Neural progenitor cell (in vitro differentiated cells): ENCODE results near the gene KMT5C. TPM values are rescaled to one million over a fixed set of nuclear protein-coding genes. Genes with fewer than 3 reads are reported as not detected.

Experiments used
- DNase-seq: peaks from one replicate; pipeline ENCODE4 v3.0.0-alpha.2; 2016; ENCODE audit warnings: low spot score
- H2AFZ ChIP-seq: fragments of 200-600 bp; sonication (generic); replicated peaks from 2 replicates; pipeline ENCODE4 v1.6.1; 2016; ENCODE audit warnings: antibody characterized with exemption
- H3F3A ChIP-seq: fragments of 200-600 bp; sonication (generic); 2 replicates; pipeline ENCODE4 v1.6.1; 2016; ENCODE audit warnings: antibody characterized with exemption, low read depth
- H3K27ac ChIP-seq: fragments of 200-600 bp; sonication (generic); 2 replicates; pipeline ENCODE4 v1.5.1; 2016; ENCODE audit warnings: mild to moderate bottlenecking
- H3K27me3 ChIP-seq: fragments of 200-600 bp; sonication (generic); 2 replicates; pipeline ENCODE4 v1.6.1; 2016; ENCODE audit warnings: mild to moderate bottlenecking, moderate library complexity
- H3K36me3 ChIP-seq: fragments of 200-600 bp; sonication (generic); 2 replicates; pipeline ENCODE4 v1.5.1; 2016
- H3K4me1 ChIP-seq: fragments of 200-600 bp; sonication (generic); 2 replicates; pipeline ENCODE4 v1.6.1; 2016; ENCODE audit warnings: mixed run types
- H3K4me2 ChIP-seq: fragments of 200-600 bp; sonication (generic); 2 replicates; pipeline ENCODE4 v1.6.1; 2016
- H3K4me3 ChIP-seq: fragments of 200-600 bp; sonication (generic); 2 replicates; pipeline ENCODE4 v1.5.1; 2016
- H3K79me2 ChIP-seq: fragments of 200-600 bp; sonication (generic); 2 replicates; pipeline ENCODE4 v1.6.1; 2016; ENCODE audit warnings: low read depth
- H3K9ac ChIP-seq: fragments of 200-600 bp; sonication (generic); 2 replicates; pipeline ENCODE4 v1.6.1; 2016
- H3K9me3 ChIP-seq: fragments of 200-600 bp; sonication (generic); 2 replicates; pipeline ENCODE4 v1.5.1; 2016; ENCODE audit warnings: low read depth
- H4K20me1 ChIP-seq: fragments of 200-600 bp; sonication (generic); 2 replicates; pipeline ENCODE4 v1.6.1; 2016; ENCODE audit warnings: low read depth
- H3K27ac Mint-ChIP-seq: 3 replicates; pipeline ENCODE4 v1.8.0; 2021; ENCODE audit warnings: mixed read lengths
- H3K27me3 Mint-ChIP-seq: 2 replicates; pipeline ENCODE4 v1.8.0; 2022; ENCODE audit warnings: low read depth, mild to moderate bottlenecking, inconsistent platforms, moderate library complexity, mixed read lengths; ENCODE audit not compliant: insufficient read depth
- H3K36me3 Mint-ChIP-seq: 3 replicates; pipeline ENCODE4 v1.8.0; 2021; ENCODE audit warnings: mixed read lengths
- H3K4me1 Mint-ChIP-seq: 3 replicates; pipeline ENCODE4 v1.8.0; 2021; ENCODE audit warnings: mixed read lengths
- H3K4me3 Mint-ChIP-seq: 3 replicates; pipeline ENCODE4 v1.8.0; 2021; ENCODE audit warnings: mild to moderate bottlenecking, moderate library complexity, mixed read lengths
- H3K9me3 Mint-ChIP-seq: 3 replicates; pipeline ENCODE4 v1.8.0; 2020; ENCODE audit warnings: mixed read lengths
- EZH2 ChIP-seq: fragments of 200-600 bp; sonication (generic); IDR thresholded peaks from 2 replicates; pipeline ENCODE4 v1.6.1; 2017; ENCODE audit warnings: antibody characterized with exemption, mild to moderate bottlenecking, moderate library complexity
- EZH2phosphoT487 ChIP-seq: fragments of 200-600 bp; sonication (generic); IDR thresholded peaks from 2 replicates; pipeline ENCODE4 v1.6.1; 2017; ENCODE audit warnings: antibody characterized with exemption
- total RNA-seq: library from RNA; depleted of rRNA; stranded (reverse); fragments of >200 nt; gene quantifications from 2 replicates; pipeline ENCODE4 v1.2.3, GENCODE V29; 2015; ENCODE audit warnings: low replicate concordance
- TF ChIP-seq, protein P1 (sequence below): fragments of 200-600 bp; sonication (generic); IDR thresholded peaks from 2 replicates; pipeline ENCODE4 v1.5.1; 2017; ENCODE audit warnings: antibody characterized with exemption, mild to moderate bottlenecking

KMT5C gene
- 21.1 and 73.7 TPM in 2 replicates for total RNA-seq

DNA sequence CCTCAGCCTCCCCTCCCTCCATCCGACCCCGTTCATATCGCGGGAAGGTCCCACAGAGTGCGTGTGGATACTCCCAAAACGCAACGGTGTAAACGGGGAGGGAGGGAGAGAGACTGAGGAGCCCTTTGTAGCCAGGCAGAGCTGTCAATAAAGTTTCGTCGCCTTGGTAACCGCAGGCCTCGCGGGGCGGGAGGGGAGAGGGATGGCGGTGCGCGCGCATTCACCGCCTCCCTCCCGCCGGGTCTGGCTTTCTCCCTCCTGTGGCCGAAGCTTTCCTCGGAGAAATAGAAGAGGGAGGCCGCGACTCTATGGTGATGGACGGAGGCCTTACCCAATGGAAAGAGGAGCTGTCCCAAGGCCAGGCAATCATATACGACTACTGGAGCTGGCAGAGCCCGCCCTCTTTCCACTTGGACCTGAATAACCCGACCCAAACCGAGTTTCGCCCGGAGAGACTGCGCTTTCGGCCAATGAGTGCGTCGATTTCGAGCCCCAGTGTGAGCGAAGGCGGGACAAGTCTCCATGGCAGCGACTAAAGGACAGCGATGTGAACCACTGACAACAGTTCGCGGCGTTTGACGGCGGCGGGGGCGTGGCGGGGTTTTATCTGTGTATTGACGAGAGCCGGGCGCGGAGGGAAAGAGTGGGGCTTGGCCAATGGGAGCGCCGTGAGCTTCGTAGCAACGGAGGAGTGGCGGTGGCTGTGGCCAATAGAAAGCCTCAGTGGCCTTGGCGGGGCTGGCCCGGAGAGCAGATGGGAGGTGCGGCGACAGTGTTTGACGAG, at the start of gene KMT5C:
Gene KMT5C, plus strand, starts transcription at position 772 of the 784 bp plus-strand sequence. CDS start 2,061 bp downstream, outside the sequence.
- Mint-ChIP-seq H3K4me3 (peak within 1 kb of the TSS; percentile 98), H3K36me3 (peaks cover 8% of the 10 kb centered on the region), H3K27ac (peak within 1 kb of the TSS; percentile 98), H3K27me3 (peaks cover 12% of the 10 kb centered on the region), H3K9me3 (no peaks in the 10 kb centered on the region), H3K4me1 (peaks cover 18% of the 10 kb centered on the region)
- Histone ChIP-seq H3F3A (peaks cover 13% of the 10 kb centered on the region), H3K27ac (peak within 1 kb of the TSS; percentile 88), H3K4me2 (peak within 1 kb of the TSS; percentile 84), H4K20me1 (peaks cover 27% of the 10 kb centered on the region), H3K27me3 (no peaks in the 10 kb centered on the region), H2AFZ (peak within 1 kb of the TSS; percentile 63), H3K9ac (peak within 1 kb of the TSS; percentile 74), H3K4me3 (peak within 1 kb of the TSS; percentile 95), H3K79me2 (peaks cover 26% of the 10 kb centered on the region), H3K4me1 (peaks cover 8% of the 10 kb centered on the region), H3K9me3 (no peaks in the 10 kb centered on the region), H3K36me3 (no peaks in the 10 kb centered on the region)
- peak; percentile 100 for DNase-seq
- TF ChIP-seq EZH2, result no peak
- TF ChIP-seq, protein P1, sequence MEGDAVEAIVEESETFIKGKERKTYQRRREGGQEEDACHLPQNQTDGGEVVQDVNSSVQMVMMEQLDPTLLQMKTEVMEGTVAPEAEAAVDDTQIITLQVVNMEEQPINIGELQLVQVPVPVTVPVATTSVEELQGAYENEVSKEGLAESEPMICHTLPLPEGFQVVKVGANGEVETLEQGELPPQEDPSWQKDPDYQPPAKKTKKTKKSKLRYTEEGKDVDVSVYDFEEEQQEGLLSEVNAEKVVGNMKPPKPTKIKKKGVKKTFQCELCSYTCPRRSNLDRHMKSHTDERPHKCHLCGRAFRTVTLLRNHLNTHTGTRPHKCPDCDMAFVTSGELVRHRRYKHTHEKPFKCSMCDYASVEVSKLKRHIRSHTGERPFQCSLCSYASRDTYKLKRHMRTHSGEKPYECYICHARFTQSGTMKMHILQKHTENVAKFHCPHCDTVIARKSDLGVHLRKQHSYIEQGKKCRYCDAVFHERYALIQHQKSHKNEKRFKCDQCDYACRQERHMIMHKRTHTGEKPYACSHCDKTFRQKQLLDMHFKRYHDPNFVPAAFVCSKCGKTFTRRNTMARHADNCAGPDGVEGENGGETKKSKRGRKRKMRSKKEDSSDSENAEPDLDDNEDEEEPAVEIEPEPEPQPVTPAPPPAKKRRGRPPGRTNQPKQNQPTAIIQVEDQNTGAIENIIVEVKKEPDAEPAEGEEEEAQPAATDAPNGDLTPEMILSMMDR, result peak; percentile 19

DNA sequence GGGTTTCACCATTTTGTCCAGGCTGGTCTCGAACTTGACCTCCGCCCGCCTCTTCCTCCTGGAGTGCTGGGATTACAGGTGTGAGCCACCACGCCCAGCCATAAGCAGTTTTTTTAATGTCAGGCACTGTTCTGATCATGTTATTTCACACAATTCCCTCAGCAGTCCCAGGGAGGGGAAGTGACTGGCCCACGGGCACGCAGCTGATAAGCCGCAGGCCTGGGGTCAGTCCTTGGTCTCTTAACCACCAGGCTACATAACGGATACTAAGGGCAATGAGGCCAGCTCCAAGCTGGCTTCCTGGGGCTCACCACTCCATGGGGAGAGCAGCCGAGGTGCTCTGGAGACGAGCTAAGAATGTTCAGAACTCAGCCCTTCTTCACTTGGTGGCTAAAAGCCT, 42.4 kb upstream of the KMT5C start:
- Histone ChIP-seq H3K79me2 (no peaks in the 10 kb centered on the region), H4K20me1 (peaks cover 10% of the 10 kb centered on the region)
- peaks cover 24% of the 10 kb centered on the region for H3K36me3 Mint-ChIP-seq

DNA sequence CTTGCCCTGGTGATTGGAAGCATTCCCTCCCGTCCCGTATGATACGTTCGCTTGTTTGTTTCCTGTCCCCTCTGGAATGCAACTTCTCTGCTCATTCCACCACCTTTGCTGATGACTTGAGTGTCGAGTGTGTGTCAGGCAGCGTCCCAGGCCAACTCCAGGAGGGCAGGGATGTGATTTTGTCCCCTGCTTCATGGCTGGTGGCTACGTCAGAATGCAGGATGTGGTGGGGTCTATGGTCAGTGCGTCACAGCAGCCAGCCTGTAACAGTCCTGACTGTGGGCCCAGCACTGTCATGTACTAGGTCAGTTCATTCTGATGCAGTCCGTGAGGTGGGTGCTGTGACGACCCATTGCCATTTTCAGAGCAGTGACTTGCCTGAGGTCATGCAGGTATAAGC, 39.7 kb upstream of the KMT5C start:
- H3K79me2 ChIP-seq, result no peaks in the 10 kb centered on the region
- Mint-ChIP-seq H3K9me3 (no peaks in the 10 kb centered on the region), H3K27ac (no peak overlapping the region), H3K27me3 (no peaks in the 10 kb centered on the region), H3K4me1 (peaks cover 18% of the 10 kb centered on the region), H3K36me3 (peaks cover 30% of the 10 kb centered on the region), H3K4me3 (no peak overlapping the region)
- H2AFZ ChIP-seq, result no peak overlapping the region
- no peaks in the 10 kb centered on the region for H3K9me3 ChIP-seq
- no peak overlapping the region for H3K9ac ChIP-seq
- TF ChIP-seq, protein P1, result no peak
- no peak for TF ChIP-seq EZH2phosphoT487
- no peak for TF ChIP-seq EZH2
- no peak overlapping the region for H3K4me3 ChIP-seq
- no peak overlapping the region for H3K4me2 ChIP-seq
- no peak for DNase-seq
- H3K4me1 ChIP-seq, result peaks cover 17% of the 10 kb centered on the region
- H3F3A ChIP-seq, result peaks cover 24% of the 10 kb centered on the region
- no peaks in the 10 kb centered on the region for H3K27me3 ChIP-seq
- no peaks in the 10 kb centered on the region for H3K36me3 ChIP-seq
- H3K27ac ChIP-seq, result no peak overlapping the region
- peaks cover 10% of the 10 kb centered on the region for H4K20me1 ChIP-seq

More for the DNA sequence above, 42.4 kb upstream of the KMT5C start:
- Mint-ChIP-seq H3K27me3 (no peaks in the 10 kb centered on the region), H3K27ac (no peak overlapping the region), H3K9me3 (no peaks in the 10 kb centered on the region), H3K4me1 (peaks cover 18% of the 10 kb centered on the region), H3K4me3 (no peak overlapping the region)
- H3K9me3 ChIP-seq, result no peaks in the 10 kb centered on the region
- H3K27me3 ChIP-seq, result no peaks in the 10 kb centered on the region
- no peak overlapping the region for H3K27ac ChIP-seq
- no peak for DNase-seq
- TF ChIP-seq EZH2 (no peak), EZH2phosphoT487 (no peak)
- TF ChIP-seq, protein P1, result no peak
- no peak overlapping the region for H3K4me2 ChIP-seq
- no peak overlapping the region for H2AFZ ChIP-seq
- peaks cover 17% of the 10 kb centered on the region for H3K4me1 ChIP-seq
- no peaks in the 10 kb centered on the region for H3K36me3 ChIP-seq
- H3K9ac ChIP-seq, result no peak overlapping the region
- peaks cover 19% of the 10 kb centered on the region for H3F3A ChIP-seq
- H3K4me3 ChIP-seq, result no peak overlapping the region
